ENCODE measurements around the gene PCDHAC2.

Gene PCDHAC2

DNA sequence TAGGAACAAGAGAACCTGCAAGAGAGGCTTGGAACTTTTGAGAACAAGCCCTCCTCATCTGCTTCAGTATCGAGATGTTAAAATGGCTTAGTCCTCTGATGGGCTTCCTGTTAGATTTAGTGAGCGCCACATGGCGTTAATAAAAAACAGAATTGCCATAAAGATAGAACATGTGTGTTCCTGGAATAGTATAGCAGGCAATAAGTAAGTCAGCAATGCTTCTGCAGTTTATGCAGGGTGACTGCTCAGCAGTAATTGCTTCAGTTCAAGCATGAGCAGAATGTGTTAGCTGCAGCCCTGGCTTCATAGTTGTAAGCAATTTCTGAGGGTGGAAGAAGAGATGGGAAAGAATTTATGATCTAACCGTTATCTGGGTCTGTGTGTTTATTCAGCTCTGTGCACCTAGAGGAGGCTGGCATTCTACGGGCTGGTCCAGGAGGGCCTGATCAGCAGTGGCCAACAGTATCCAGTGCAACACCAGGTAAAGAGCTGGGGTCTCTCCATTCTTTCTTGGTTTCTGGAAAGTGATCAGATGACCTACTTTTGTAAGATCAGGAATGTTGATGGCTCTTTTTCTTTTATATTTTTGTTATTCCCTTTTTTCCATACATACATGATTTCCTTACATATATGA is 15.9 kb downstream of the PCDHAC2 start:
- no peak for DNase-seq (ENCODE audit: low spot score)
- in situ Hi-C loops (cut with MboI; ENCODE audit: low sequenced_read_pairs, unreplicated experiment) = no loop called here
- TF ChIP-seq CTCF (IDR thresholded peaks at IDR 0.05; ENCODE audit: borderline replicate concordance, control extremely low read depth, extremely low read depth, insufficient read depth, missing control alignments) = no peak

GRCh38 chr5:140986117-140986521 is 19.8 kb downstream of the PCDHAC2 start:
- in situ Hi-C loops (cut with MboI; ENCODE audit: low sequenced_read_pairs, unreplicated experiment) = no loop called here
- no peak for TF ChIP-seq CTCF (IDR thresholded peaks at IDR 0.05; ENCODE audit: borderline replicate concordance, control extremely low read depth, extremely low read depth, insufficient read depth, missing control alignments)
- DNase-seq (ENCODE audit: low spot score) = no peak

- in situ Hi-C loops (cut with MboI; ENCODE audit: low sequenced_read_pairs, unreplicated experiment) = no loop called here
- no peak for DNase-seq (ENCODE audit: low spot score)
- TF ChIP-seq CTCF (IDR thresholded peaks at IDR 0.05; ENCODE audit: borderline replicate concordance, control extremely low read depth, extremely low read depth, insufficient read depth, missing control alignments) = no peak
Measured at GRCh38 chr5:140988100-140988499, 21.8 kb downstream of the PCDHAC2 start.

- in situ Hi-C loops (cut with MboI; ENCODE audit: low sequenced_read_pairs, unreplicated experiment) = no loop called here
- no peak for DNase-seq (ENCODE audit: low spot score)
- no peak for TF ChIP-seq CTCF (IDR thresholded peaks at IDR 0.05; ENCODE audit: borderline replicate concordance, control extremely low read depth, extremely low read depth, insufficient read depth, missing control alignments)
Measured at GRCh38 chr5:140988608-140989007, 22.3 kb downstream of the PCDHAC2 start.

- no peak for TF ChIP-seq CTCF (IDR thresholded peaks at IDR 0.05; ENCODE audit: borderline replicate concordance, control extremely low read depth, extremely low read depth, insufficient read depth, missing control alignments)
- no peak for DNase-seq (ENCODE audit: low spot score)
- in situ Hi-C loops (cut with MboI; ENCODE audit: low sequenced_read_pairs, unreplicated experiment) = no loop called here
Measured at GRCh38 chr5:140989254-140990020, 23.2 kb downstream of the PCDHAC2 start.

GRCh38 chr5:140992828-140993227 is 26.6 kb downstream of the PCDHAC2 start:
- DNase-seq (ENCODE audit: low spot score) = no peak
- in situ Hi-C loops (cut with MboI; ENCODE audit: low sequenced_read_pairs, unreplicated experiment) = no loop called here
- TF ChIP-seq CTCF (IDR thresholded peaks at IDR 0.05; ENCODE audit: borderline replicate concordance, control extremely low read depth, extremely low read depth, insufficient read depth, missing control alignments) = no peak
